Keratinocyte (primary cell): Measurements from ENCODE around the gene LRIG1. TPM values are rescaled to one million over a fixed set of nuclear protein-coding genes. Genes with fewer than 3 reads are reported as not detected.

ENCODE experiments used
- DNase-seq: peaks from one replicate; pipeline ENCODE4 v3.0.0-alpha.2; 2011; ENCODE audit warnings: low read depth, missing footprints, low spot score
- FAIRE-seq: peaks from 2 replicates; lab custom pipeline; 2011; peaks lifted over from hg19 to GRCh38; lab: Jason Lieb, UNC
- H2AFZ ChIP-seq: 2 replicates; pipeline ENCODE4 v1.6.0; 2012; ENCODE audit warnings: low read length, control low read depth, inconsistent platforms; ENCODE audit not compliant: control insufficient read depth
- H3K27ac ChIP-seq: 2 replicates; pipeline ENCODE4 v1.5.1; 2011; ENCODE audit warnings: low read length; ENCODE audit not compliant: control insufficient read depth, insufficient read depth
- H3K27me3 ChIP-seq: 3 replicates; pipeline ENCODE4 v1.6.0; 2011; ENCODE audit warnings: low read length; ENCODE audit not compliant: control insufficient read depth, insufficient read depth; ENCODE audit errors: extremely low read depth
- H3K36me3 ChIP-seq, 2 experiments: 2 replicates in 1 of 2; 3 replicates in 1 of 2; pipeline ENCODE4 v1.5.1; 2011; ENCODE audit warnings: low read length in 2 of 2, mild to moderate bottlenecking in 1 of 2; ENCODE audit not compliant: control insufficient read depth in 2 of 2, insufficient read depth in 2 of 2; ENCODE audit errors: extremely low read depth in 1 of 2
- H3K4me1 ChIP-seq: 3 replicates; pipeline ENCODE4 v1.5.1; 2011; ENCODE audit warnings: low read length; ENCODE audit not compliant: control insufficient read depth, insufficient read depth; ENCODE audit errors: extremely low read depth
- H3K4me2 ChIP-seq: 3 replicates; pipeline ENCODE4 v1.6.0; 2011; ENCODE audit warnings: low read depth, low read length; ENCODE audit not compliant: control insufficient read depth, insufficient read depth; ENCODE audit errors: extremely low read depth
- H3K4me3 ChIP-seq, 3 experiments: fragments of 200-600 bp in 1 of 3; sonication (generic) in 1 of 3; 2 replicates in 2 of 3; 3 replicates in 1 of 3; pipeline ENCODE4 v1.5.1; 2011 to 2016; ENCODE audit warnings: low read length in 3 of 3, mild to moderate bottlenecking in 3 of 3, control low read depth in 2 of 3, inconsistent platforms in 1 of 3, low read depth in 1 of 3, mixed read lengths in 1 of 3, mixed run types in 1 of 3, moderate library complexity in 1 of 3; ENCODE audit not compliant: control insufficient read depth in 2 of 3, insufficient read depth in 2 of 3; ENCODE audit errors: extremely low read depth in 1 of 3
- H3K79me2 ChIP-seq: 2 replicates; pipeline ENCODE4 v1.6.0; 2012; ENCODE audit warnings: low read length; ENCODE audit not compliant: control insufficient read depth, insufficient read depth
- H3K9ac ChIP-seq: 3 replicates; pipeline ENCODE4 v1.6.0; 2011; ENCODE audit warnings: low read length; ENCODE audit not compliant: control insufficient read depth, insufficient read depth; ENCODE audit errors: extremely low read depth
- H3K9me1 ChIP-seq: 3 replicates; pipeline ENCODE4 v1.6.0; 2011; ENCODE audit warnings: low read length; ENCODE audit not compliant: control insufficient read depth, insufficient read depth; ENCODE audit errors: extremely low read depth
- H3K9me3 ChIP-seq: 2 replicates; pipeline ENCODE4 v1.5.1; 2012; ENCODE audit warnings: low read depth, low read length; ENCODE audit not compliant: control insufficient read depth
- H4K20me1 ChIP-seq: 3 replicates; pipeline ENCODE4 v1.6.0; 2011; ENCODE audit warnings: low read length; ENCODE audit not compliant: control insufficient read depth, insufficient read depth; ENCODE audit errors: extremely low read depth
- EZH2 ChIP-seq: IDR thresholded peaks from one replicate; pipeline ENCODE4 v1.6.1; 2012; ENCODE audit warnings: inconsistent platforms, mild to moderate bottlenecking, low read length, moderate library complexity
- dilution Hi-C: fragments of 300-500 bp; cut with MboI; formaldehyde crosslinking; loops from one replicate; pipeline ENCODE4 v1.7.0; 2020; ENCODE audit warnings: low sequenced_read_pairs; ENCODE audit not compliant: extremely low pct_ligation_motif_present
- polyA plus RNA-seq, 5 experiments: library from polyadenylated mRNA; depleted of rRNA in 3 of 5; stranded (reverse) in 3 of 5; stranded (forward) in 1 of 5; unstranded in 1 of 5; fragments of >200 nt; gene quantifications; 1 replicate in 1 of 5; 2 replicates in 3 of 5; 3 replicates in 1 of 5; pipeline versions ENCODE4 v1.2.1 to v1.2.3, GENCODE V29; 2011 to 2012; ENCODE audit warnings: missing spikeins in 2 of 5, low read depth in 1 of 5, low replicate concordance in 1 of 5
- TF ChIP-seq, protein P1 (sequence below), 3 experiments: IDR thresholded peaks in 1 of 3; conservative IDR thresholded peaks in 1 of 3; optimal IDR thresholded peaks in 1 of 3; 2 replicates in 2 of 3; 3 replicates in 1 of 3; pipeline versions ENCODE3 to v1.5.1; 2011; ENCODE audit warnings: low read length in 3 of 3, mild to moderate bottlenecking in 3 of 3, moderate library complexity in 2 of 3, control low read depth in 1 of 3, inconsistent platforms in 1 of 3; ENCODE audit not compliant: insufficient read depth in 2 of 3; ENCODE audit errors: extremely low read depth in 1 of 3

The LRIG1 gene
- polyA plus RNA-seq, 1 donor (not counting 4 experiments of a cell fraction or from before 2014, with no cell fraction given): 17.2 TPM

- no peak overlapping the region for H3K4me2 ChIP-seq
- H3K4me3 ChIP-seq: no peak overlapping the region
- no peaks in the 10 kb centered on the region for H3K9me1 ChIP-seq
- H3K9me3 ChIP-seq: no peaks in the 10 kb centered on the region
- peaks cover 22% of the 10 kb centered on the region for H3K4me1 ChIP-seq
- H2AFZ ChIP-seq: no peak overlapping the region
- dilution Hi-C loops: no loop called here
- H4K20me1 ChIP-seq: no peaks in the 10 kb centered on the region
- FAIRE-seq: no peak
- TF ChIP-seq, protein P1, sequence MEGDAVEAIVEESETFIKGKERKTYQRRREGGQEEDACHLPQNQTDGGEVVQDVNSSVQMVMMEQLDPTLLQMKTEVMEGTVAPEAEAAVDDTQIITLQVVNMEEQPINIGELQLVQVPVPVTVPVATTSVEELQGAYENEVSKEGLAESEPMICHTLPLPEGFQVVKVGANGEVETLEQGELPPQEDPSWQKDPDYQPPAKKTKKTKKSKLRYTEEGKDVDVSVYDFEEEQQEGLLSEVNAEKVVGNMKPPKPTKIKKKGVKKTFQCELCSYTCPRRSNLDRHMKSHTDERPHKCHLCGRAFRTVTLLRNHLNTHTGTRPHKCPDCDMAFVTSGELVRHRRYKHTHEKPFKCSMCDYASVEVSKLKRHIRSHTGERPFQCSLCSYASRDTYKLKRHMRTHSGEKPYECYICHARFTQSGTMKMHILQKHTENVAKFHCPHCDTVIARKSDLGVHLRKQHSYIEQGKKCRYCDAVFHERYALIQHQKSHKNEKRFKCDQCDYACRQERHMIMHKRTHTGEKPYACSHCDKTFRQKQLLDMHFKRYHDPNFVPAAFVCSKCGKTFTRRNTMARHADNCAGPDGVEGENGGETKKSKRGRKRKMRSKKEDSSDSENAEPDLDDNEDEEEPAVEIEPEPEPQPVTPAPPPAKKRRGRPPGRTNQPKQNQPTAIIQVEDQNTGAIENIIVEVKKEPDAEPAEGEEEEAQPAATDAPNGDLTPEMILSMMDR (optimal IDR thresholded peaks at IDR 0.05 in 1 of 3, IDR thresholded peaks at IDR 0.05 in 1 of 3, conservative IDR thresholded peaks at IDR 0.05 in 1 of 3; ENCODE audit: extremely low read depth in 1 of 3, insufficient read depth in 2 of 3, low read length in 3 of 3): no peak
- no peak for TF ChIP-seq EZH2
- no peaks in the 10 kb centered on the region for H3K27me3 ChIP-seq
- H3K9ac ChIP-seq: no peak overlapping the region
- no peaks in the 10 kb centered on the region for H3K79me2 ChIP-seq
- no peak overlapping the region for H3K27ac ChIP-seq
- no peak for DNase-seq
- peaks cover 3 to 6% of the 10 kb centered on the region in 2 experiments for H3K36me3 ChIP-seq
Observed at GRCh38 chr3:66454464-66454859, 46.4 kb downstream of the LRIG1 start.

GRCh38 chr3:66453651-66454463 lies 47.0 kb downstream of the LRIG1 start:
- dilution Hi-C loops: no loop called here
- peaks cover 3 to 6% of the 10 kb centered on the region in 2 experiments for H3K36me3 ChIP-seq
- no peak overlapping the region for H3K4me3 ChIP-seq
- H3K79me2 ChIP-seq: no peaks in the 10 kb centered on the region
- H3K4me1 ChIP-seq: peaks cover 28% of the 10 kb centered on the region
- H3K9ac ChIP-seq: no peak overlapping the region
- no peaks in the 10 kb centered on the region for H3K9me3 ChIP-seq
- no peaks in the 10 kb centered on the region for H3K27me3 ChIP-seq
- no peak overlapping the region for H3K4me2 ChIP-seq
- H3K27ac ChIP-seq: no peak overlapping the region
- no peaks in the 10 kb centered on the region for H3K9me1 ChIP-seq
- DNase-seq (no peak), FAIRE-seq (no peak)
- H4K20me1 ChIP-seq: no peaks in the 10 kb centered on the region
- TF ChIP-seq EZH2: no peak
- TF ChIP-seq, protein P1 (optimal IDR thresholded peaks at IDR 0.05 in 1 of 3, IDR thresholded peaks at IDR 0.05 in 1 of 3, conservative IDR thresholded peaks at IDR 0.05 in 1 of 3; ENCODE audit: extremely low read depth in 1 of 3, insufficient read depth in 2 of 3, low read length in 3 of 3): no peak
- H2AFZ ChIP-seq: no peak overlapping the region
